Osteocyte (in vitro differentiated cells): Measurements from ENCODE around the gene CDH4. TPM values are rescaled to one million over a fixed set of nuclear protein-coding genes. Genes with fewer than 3 reads are reported as not detected.

ENCODE experiments used
- DNase-seq: peaks from one replicate; pipeline ENCODE4 v3.0.0; 2021; ENCODE audit warnings: mixed read lengths; ENCODE audit not compliant: unreplicated experiment; ENCODE audit errors: extremely low spot score
- H3K27ac Mint-ChIP-seq: one replicate; pipeline ENCODE4 v1.8.0; 2021; ENCODE audit warnings: mild to moderate bottlenecking, mixed read lengths; ENCODE audit not compliant: unreplicated experiment
- H3K27me3 Mint-ChIP-seq: one replicate; pipeline ENCODE4 v1.8.0; 2021; ENCODE audit warnings: mixed read lengths; ENCODE audit not compliant: unreplicated experiment
- H3K36me3 Mint-ChIP-seq: one replicate; pipeline ENCODE4 v1.8.0; 2021; ENCODE audit warnings: mixed read lengths; ENCODE audit not compliant: unreplicated experiment
- H3K4me1 Mint-ChIP-seq: one replicate; pipeline ENCODE4 v1.8.0; 2021; ENCODE audit warnings: mixed read lengths; ENCODE audit not compliant: unreplicated experiment
- H3K4me3 Mint-ChIP-seq: one replicate; pipeline ENCODE4 v1.8.0; 2021; ENCODE audit warnings: mild to moderate bottlenecking, moderate library complexity, mixed read lengths; ENCODE audit not compliant: unreplicated experiment
- H3K9me3 Mint-ChIP-seq: one replicate; pipeline ENCODE4 v1.8.0; 2021; ENCODE audit warnings: mixed read lengths; ENCODE audit not compliant: unreplicated experiment
- CTCF ChIP-seq: fragments of 200-600 bp; sonication (generic); IDR thresholded peaks from 2 replicates; pipeline ENCODE4 v1.5.0; 2021; ENCODE audit warnings: antibody characterized with exemption, mild to moderate bottlenecking, moderate library complexity
- total RNA-seq: library from RNA; stranded (reverse); gene quantifications from 2 replicates; pipeline ENCODE4 v1.2.1, GENCODE V29; 2021

Gene CDH4
- total RNA-seq, 1 donor from 2014 or later, result 1.3 TPM

GRCh38 chr20:61686051-61686936, 434.2 kb downstream of the CDH4 start:
- TF ChIP-seq CTCF, result no peak
- no peak overlapping the region for H3K4me3 Mint-ChIP-seq

GRCh38 chr20:61688411-61688810, 436.4 kb downstream of the CDH4 start:
- H3K27ac Mint-ChIP-seq, result no peak overlapping the region
- H3K4me3 Mint-ChIP-seq, result no peak overlapping the region
- no peaks in the 10 kb centered on the region for H3K9me3 Mint-ChIP-seq
- DNase-seq, result no peak
- TF ChIP-seq CTCF, result no peak
- H3K27me3 Mint-ChIP-seq, result no peaks in the 10 kb centered on the region
- no peaks in the 10 kb centered on the region for H3K36me3 Mint-ChIP-seq
- no peaks in the 10 kb centered on the region for H3K4me1 Mint-ChIP-seq

More at GRCh38 chr20:61686051-61686936, 434.2 kb downstream of the CDH4 start:
- Mint-ChIP-seq H3K27me3 (peaks cover 3% of the 10 kb centered on the region), H3K4me1 (no peaks in the 10 kb centered on the region), H3K36me3 (no peaks in the 10 kb centered on the region), H3K9me3 (no peaks in the 10 kb centered on the region), H3K27ac (no peak overlapping the region)
- DNase-seq, result no peak

GRCh38 chr20:61690150-61690549, 438.1 kb downstream of the CDH4 start:
- Mint-ChIP-seq H3K27me3 (no peaks in the 10 kb centered on the region), H3K4me1 (no peaks in the 10 kb centered on the region), H3K27ac (no peak overlapping the region), H3K4me3 (no peak overlapping the region), H3K36me3 (no peaks in the 10 kb centered on the region), H3K9me3 (no peaks in the 10 kb centered on the region)
- no peak for TF ChIP-seq CTCF
- DNase-seq, result no peak

- H3K27me3 Mint-ChIP-seq, result no peaks in the 10 kb centered on the region
- H3K4me1 Mint-ChIP-seq, result no peaks in the 10 kb centered on the region
- no peak for DNase-seq
- H3K4me3 Mint-ChIP-seq, result no peak overlapping the region
- no peak for TF ChIP-seq CTCF
- H3K9me3 Mint-ChIP-seq, result no peaks in the 10 kb centered on the region
- H3K27ac Mint-ChIP-seq, result no peak overlapping the region
- H3K36me3 Mint-ChIP-seq, result no peaks in the 10 kb centered on the region
Observed at GRCh38 chr20:61690993-61691838, 439.2 kb downstream of the CDH4 start.

GRCh38 chr20:61691978-61692377, 439.9 kb downstream of the CDH4 start:
- no peaks in the 10 kb centered on the region for H3K4me1 Mint-ChIP-seq
- DNase-seq, result no peak
- no peak overlapping the region for H3K27ac Mint-ChIP-seq
- no peak overlapping the region for H3K4me3 Mint-ChIP-seq
- no peak for TF ChIP-seq CTCF
- H3K9me3 Mint-ChIP-seq, result no peaks in the 10 kb centered on the region
- no peaks in the 10 kb centered on the region for H3K27me3 Mint-ChIP-seq
- H3K36me3 Mint-ChIP-seq, result no peaks in the 10 kb centered on the region
